Hepatocyte (in vitro differentiated cells): ENCODE data around the gene CGB3. TPM values are rescaled to one million over a fixed set of nuclear protein-coding genes. Genes with fewer than 3 reads are reported as not detected.
A peak's percentile ranks its signal among the peaks of the same experiment; 100 is the strongest.
"Not testable (repeated sequence)": the region's sequence is repeated elsewhere in the genome, so short reads cannot be mapped to it uniquely, and the experiment has no call there.

Source experiments
- DNase-seq: peaks from one replicate; pipeline ENCODE4 v3.0.0-alpha.2; 2016; ENCODE audit warnings: low spot score
- H2AFZ ChIP-seq: fragments of 200-600 bp; sonication (generic); 2 replicates; pipeline ENCODE4 v1.6.0; 2016; ENCODE audit warnings: antibody characterized with exemption, mild to moderate bottlenecking
- H3K27ac ChIP-seq: fragments of 200-600 bp; sonication (generic); 2 replicates; pipeline ENCODE4 v1.5.1; 2016; ENCODE audit warnings: mild to moderate bottlenecking
- H3K27me3 ChIP-seq: fragments of 200-600 bp; sonication (generic); 2 replicates; pipeline ENCODE4 v1.6.1; 2016
- H3K36me3 ChIP-seq: fragments of 200-600 bp; sonication (generic); replicated peaks from 2 replicates; pipeline ENCODE4 v1.5.1; 2016; ENCODE audit warnings: low read depth; ENCODE audit not compliant: insufficient read depth
- H3K4me1 ChIP-seq: fragments of 200-600 bp; sonication (generic); 2 replicates; pipeline ENCODE4 v1.5.1; 2016; ENCODE audit warnings: mild to moderate bottlenecking, moderate library complexity; ENCODE audit not compliant: insufficient read depth
- H3K4me2 ChIP-seq: fragments of 200-600 bp; sonication (generic); 2 replicates; pipeline ENCODE4 v1.6.0; 2016
- H3K4me3 ChIP-seq: fragments of 200-600 bp; sonication (generic); 2 replicates; pipeline ENCODE4 v1.5.1; 2016; ENCODE audit warnings: mild to moderate bottlenecking
- H3K79me2 ChIP-seq: fragments of 200-600 bp; sonication (generic); 2 replicates; pipeline ENCODE4 v1.6.0; 2017; ENCODE audit warnings: mild to moderate bottlenecking
- H3K9me2 ChIP-seq: fragments of 200-600 bp; sonication (generic); replicated peaks from 2 replicates; pipeline ENCODE4 v1.6.0; 2017; ENCODE audit warnings: mild to moderate bottlenecking; ENCODE audit not compliant: insufficient read depth
- H3K9me3 ChIP-seq: fragments of 200-600 bp; sonication (generic); 2 replicates; pipeline ENCODE4 v1.5.1; 2016; ENCODE audit warnings: low read depth, mild to moderate bottlenecking
- H4K20me1 ChIP-seq: fragments of 200-600 bp; sonication (generic); 2 replicates; pipeline ENCODE4 v1.6.0; 2016; ENCODE audit warnings: mild to moderate bottlenecking; ENCODE audit not compliant: insufficient read depth, poor library complexity, severe bottlenecking
- CTCF ChIP-seq: fragments of 200-600 bp; sonication (generic); IDR thresholded peaks from 2 replicates; pipeline ENCODE4 v1.5.1; 2016; ENCODE audit warnings: antibody characterized with exemption, mild to moderate bottlenecking; ENCODE audit not compliant: poor library complexity
- EZH2 ChIP-seq: fragments of 200-600 bp; sonication (generic); IDR thresholded peaks from 2 replicates; pipeline ENCODE4 v1.6.1; 2016; ENCODE audit warnings: antibody characterized with exemption, mild to moderate bottlenecking, borderline replicate concordance
- EZH2phosphoT487 ChIP-seq: fragments of 200-600 bp; sonication (generic); IDR thresholded peaks from one replicate; pipeline ENCODE4 v1.6.1; 2018; ENCODE audit warnings: antibody characterized with exemption, mild to moderate bottlenecking, low read depth, moderate library complexity; ENCODE audit not compliant: unreplicated experiment, severe bottlenecking
- WGBS: methylation state at CpG from one replicate; pipeline ENCODE4 v1.1.6; 2016; ENCODE audit warnings: low lambda C conversion rate; ENCODE audit errors: missing lambda C conversion rate; 5-methylcytosine and 5-hydroxymethylcytosine counted together
- polyA plus RNA-seq: library from polyadenylated mRNA; unstranded; fragments of >200 nt; fragmentation: Nextera tagmentation; extraction: Ambion mirVana; gene quantifications from 2 replicates; pipeline ENCODE4 v1.2.1, GENCODE V29; 2016
- total RNA-seq: library from RNA; depleted of rRNA; stranded (reverse); fragments of >200 nt; gene quantifications from 2 replicates; pipeline ENCODE4 v1.2.3, GENCODE V29; 2014

CGB3 gene
- total and polyA plus RNA-seq, 2 experiments from 2014 or later: 1.1 TPM; not detected in 1

- H3K4me2 ChIP-seq: no peak overlapping the region
- TF ChIP-seq CTCF: no peak
- TF ChIP-seq EZH2phosphoT487: no peak
- no peak for TF ChIP-seq EZH2
- H4K20me1 ChIP-seq: no peaks in the 10 kb centered on the region
- WGBS: 76% methylated on average over 4 of the region's 10 CpGs
- H3K4me3 ChIP-seq: no peak overlapping the region
- no peaks in the 10 kb centered on the region for H3K9me3 ChIP-seq
- no peak for DNase-seq
- H2AFZ ChIP-seq: no peak overlapping the region
- H3K27ac ChIP-seq: no peak overlapping the region
- H3K4me1 ChIP-seq: peaks cover 17% of the 10 kb centered on the region
- no peaks in the 10 kb centered on the region for H3K79me2 ChIP-seq
- peaks cover 9% of the 10 kb centered on the region for H3K27me3 ChIP-seq
- H3K36me3 ChIP-seq: no peaks in the 10 kb centered on the region
- H3K9me2 ChIP-seq: no peaks in the 10 kb centered on the region
Observed at GRCh38 chr19:49058562-49058961, 34.4 kb upstream of the CGB3 start.

GRCh38 chr19:49057636-49058234 lies 33.6 kb upstream of the CGB3 start, which contains the start of gene CGB7:
CGB7 (minus strand) TSS chr19:49057749; CDS start chr19:49055375, 2,374 bp downstream.
- peak within 1 kb of the TSS; percentile 99 for H3K4me2 ChIP-seq
- H3K9me3 ChIP-seq: no peaks in the 10 kb centered on the region
- peak within 1 kb of the TSS; percentile 36 for H3K4me3 ChIP-seq
- H2AFZ ChIP-seq: no peak within 1 kb of the TSS
- DNase-seq: peak; percentile 78
- TF ChIP-seq CTCF (no peak), EZH2phosphoT487 (no peak), EZH2 (no peak)
- H3K36me3 ChIP-seq: no peaks in the 10 kb centered on the region
- no peaks in the 10 kb centered on the region for H3K9me2 ChIP-seq
- no peaks in the 10 kb centered on the region for H3K79me2 ChIP-seq
- H4K20me1 ChIP-seq: no peaks in the 10 kb centered on the region
- no peak within 1 kb of the TSS for H3K27ac ChIP-seq
- H3K4me1 ChIP-seq: peaks cover 17% of the 10 kb centered on the region
- 16% methylated on average over 34 of the region's 38 CpGs for WGBS
- peaks cover 9% of the 10 kb centered on the region for H3K27me3 ChIP-seq

GRCh38 chr19:49056902-49057596 lies 32.9 kb upstream of the CGB3 start:
- H3K79me2 ChIP-seq, H3K9me3 ChIP-seq, H2AFZ ChIP-seq, DNase-seq, H4K20me1 ChIP-seq, H3K9me2 ChIP-seq, H3K36me3 ChIP-seq, H3K27me3 ChIP-seq, H3K4me3 ChIP-seq, H3K27ac ChIP-seq: not testable (repeated sequence)
- Histone ChIP-seq H3K4me1 (peaks cover 17% of the 10 kb centered on the region), H3K4me2 (peak overlapping the region; percentile 99)
- 37% methylated on average over 34 of the region's 34 CpGs for WGBS

- H3K4me2 ChIP-seq: peak overlapping the region; percentile 99
- H3K4me1 ChIP-seq: peaks cover 17% of the 10 kb centered on the region
- DNase-seq: peak; percentile 74
- no peaks in the 10 kb centered on the region for H3K9me2 ChIP-seq
- peak overlapping the region; percentile 65 for H3K4me3 ChIP-seq
- no peaks in the 10 kb centered on the region for H3K79me2 ChIP-seq
- no peak overlapping the region for H3K27ac ChIP-seq
- no peaks in the 10 kb centered on the region for H3K9me3 ChIP-seq
- H3K36me3 ChIP-seq: no peaks in the 10 kb centered on the region
- peaks cover 9% of the 10 kb centered on the region for H3K27me3 ChIP-seq
- peak overlapping the region; percentile 94 for H2AFZ ChIP-seq
- no peak for TF ChIP-seq EZH2phosphoT487
- TF ChIP-seq EZH2: no peak
- TF ChIP-seq CTCF: peak; percentile 40
- no peaks in the 10 kb centered on the region for H4K20me1 ChIP-seq
- 4% methylated on average over 63 of the region's 63 CpGs for WGBS
Observed at GRCh38 chr19:49056101-49056901, 32.2 kb upstream of the CGB3 start.

- H3K27me3 ChIP-seq, H3K4me1 ChIP-seq, H3K27ac ChIP-seq, H2AFZ ChIP-seq, H3K79me2 ChIP-seq, H3K9me2 ChIP-seq, H3K4me2 ChIP-seq, H3K36me3 ChIP-seq, H3K9me3 ChIP-seq, H4K20me1 ChIP-seq, H3K4me3 ChIP-seq, DNase-seq: not testable (repeated sequence)
- 75% methylated on average over 24 of the region's 24 CpGs for WGBS
Observed at GRCh38 chr19:49050376-49051033, 26.4 kb upstream of the CGB3 start.
